GM18517 (cell line): ENCODE measurements around the gene CDH7.

Source experiments
- ATAC-seq: cut with Tn5 transposase; IDR thresholded peaks from one replicate; pipeline ENCODE4 v1.9.1; 2021; ENCODE audit warnings: mild to moderate bottlenecking, moderate library complexity; ENCODE audit not compliant: unreplicated experiment

CDH7 gene

DNA sequence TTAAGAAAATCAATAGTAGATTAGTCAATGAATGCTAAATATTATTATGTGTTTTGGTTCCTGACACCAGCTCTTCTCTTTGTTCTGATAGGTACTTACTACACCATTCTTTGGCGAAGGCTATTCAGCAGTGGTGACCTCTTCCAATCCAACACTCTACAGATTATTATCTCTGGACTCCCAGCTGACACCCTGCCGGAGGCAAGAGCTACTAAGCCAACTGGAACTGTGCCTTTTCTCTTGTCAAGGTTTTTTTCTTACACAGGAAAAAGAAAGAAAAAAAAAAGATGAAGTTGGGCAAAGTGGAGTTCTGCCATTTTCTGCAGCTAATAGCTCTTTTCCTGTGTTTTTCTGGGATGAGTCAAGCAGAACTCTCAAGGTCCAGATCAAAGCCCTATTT is 11.7 kb downstream of the CDH7 start:
- no peak for ATAC-seq

DNA sequence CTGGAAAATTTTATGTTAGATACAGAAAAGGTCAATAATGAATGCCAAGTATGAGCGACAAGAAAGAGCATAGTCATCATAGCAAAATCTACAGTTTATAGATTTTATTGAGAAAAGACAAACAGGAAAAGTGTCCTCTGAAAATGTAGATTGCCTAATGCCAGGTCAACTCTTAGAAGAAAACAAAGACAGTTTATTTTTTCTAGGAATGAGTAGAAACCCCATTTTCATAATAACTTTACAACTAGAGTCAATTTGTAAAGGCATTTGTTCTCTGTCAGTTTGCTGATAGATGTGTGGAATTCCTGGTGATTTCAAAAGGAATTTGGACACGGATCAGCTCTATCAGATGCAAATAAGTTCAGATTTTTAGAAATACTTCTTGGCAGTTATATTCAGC is 16.6 kb downstream of the CDH7 start:
- ATAC-seq: no peak

- ATAC-seq: no peak
These were observed 17.4 kb downstream of the CDH7 start for GRCh38 chr18:65768120-65768778.

- no peak for ATAC-seq
These were observed 18.8 kb downstream of the CDH7 start for GRCh38 chr18:65769652-65770051.

DNA sequence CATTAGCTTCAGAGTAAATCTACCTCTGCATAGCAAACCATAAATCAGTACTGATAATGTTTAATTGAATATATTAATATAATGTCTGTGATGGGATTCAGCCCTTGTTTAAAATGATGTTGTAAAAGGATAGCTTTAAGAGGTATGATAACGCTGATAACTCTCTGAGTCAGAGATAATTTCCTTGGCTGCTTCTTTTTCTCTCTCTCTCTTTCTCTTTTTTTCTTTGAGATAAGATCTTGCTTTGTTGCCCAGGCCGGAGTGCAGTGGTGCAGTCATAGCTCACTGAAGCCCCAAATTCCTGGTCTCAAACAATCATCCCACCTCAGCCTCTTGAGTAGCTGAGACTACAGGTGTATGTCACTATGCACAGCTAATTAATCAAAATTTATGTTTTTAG is 35.7 kb downstream of the CDH7 start:
- ATAC-seq: no peak

DNA sequence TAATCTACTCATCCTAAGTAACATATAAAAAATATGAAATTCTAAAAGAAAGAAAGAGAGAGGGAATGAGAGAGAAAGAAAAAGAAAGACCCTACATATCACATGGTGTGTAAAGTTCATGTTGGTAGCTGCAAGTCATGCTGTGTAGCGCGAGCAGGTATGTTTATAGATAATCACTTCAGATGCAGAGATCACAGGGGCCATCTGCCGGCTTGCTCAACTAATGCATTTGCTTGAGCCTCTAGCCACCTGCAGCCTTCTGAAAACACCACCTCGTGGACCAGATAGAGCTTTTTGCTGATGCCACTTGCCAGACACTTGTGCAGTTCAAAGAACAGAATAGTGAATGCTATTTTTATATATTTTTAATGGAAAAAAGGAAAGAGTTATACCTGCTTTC is 37.6 kb downstream of the CDH7 start:
- ATAC-seq: no peak

DNA sequence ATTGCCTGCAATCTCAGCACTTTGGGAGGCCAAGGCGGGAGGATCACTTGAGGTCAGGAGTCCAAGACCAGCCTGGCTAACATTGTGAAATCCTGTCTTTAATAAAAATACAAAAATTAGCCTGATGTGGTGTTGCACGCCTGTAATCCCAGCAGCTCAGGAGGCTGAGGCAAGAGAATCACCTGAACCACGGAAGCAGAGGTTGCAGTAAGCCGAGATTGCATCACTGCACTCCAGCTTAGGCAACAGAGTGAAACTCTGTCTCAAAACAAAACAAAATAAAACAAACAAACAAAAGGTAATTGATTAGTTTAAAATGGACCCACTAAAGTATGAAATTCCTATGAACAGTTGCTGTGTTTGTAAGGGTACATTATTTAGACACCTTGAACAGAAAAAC is 39.8 kb downstream of the CDH7 start:
- no peak for ATAC-seq

GRCh38 chr18:65791719-65792118 is 40.9 kb downstream of the CDH7 start:
- ATAC-seq: no peak

DNA sequence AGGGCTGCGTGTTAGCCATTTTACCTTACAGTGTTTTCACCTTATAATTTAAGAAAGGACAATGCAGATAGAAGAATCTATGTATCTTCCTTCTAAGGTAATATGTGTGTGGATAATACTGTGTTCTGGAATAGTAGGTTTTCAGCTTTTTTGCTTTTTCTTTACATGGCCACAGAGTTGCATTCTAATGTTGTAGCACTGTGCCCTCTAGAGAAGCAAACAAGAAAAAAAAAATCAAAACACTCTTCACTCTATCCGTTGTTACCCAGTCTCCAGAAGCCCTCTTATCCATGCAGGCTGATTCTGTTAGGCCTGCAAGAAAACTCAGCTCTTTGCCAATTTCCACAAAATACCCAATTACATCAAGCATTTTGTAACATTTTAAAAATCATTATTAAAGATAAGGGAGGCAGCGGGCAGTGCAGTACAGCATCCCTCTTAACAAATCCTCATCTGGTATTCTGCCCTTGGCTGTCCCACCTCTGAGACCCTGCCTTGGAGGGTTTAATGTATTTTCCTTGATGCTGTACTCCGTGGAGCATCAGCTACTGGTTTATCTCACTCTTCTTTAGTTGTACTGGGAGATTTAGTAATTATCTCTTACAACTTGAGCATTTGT is 41.8 kb downstream of the CDH7 start:
- no peak for ATAC-seq

DNA sequence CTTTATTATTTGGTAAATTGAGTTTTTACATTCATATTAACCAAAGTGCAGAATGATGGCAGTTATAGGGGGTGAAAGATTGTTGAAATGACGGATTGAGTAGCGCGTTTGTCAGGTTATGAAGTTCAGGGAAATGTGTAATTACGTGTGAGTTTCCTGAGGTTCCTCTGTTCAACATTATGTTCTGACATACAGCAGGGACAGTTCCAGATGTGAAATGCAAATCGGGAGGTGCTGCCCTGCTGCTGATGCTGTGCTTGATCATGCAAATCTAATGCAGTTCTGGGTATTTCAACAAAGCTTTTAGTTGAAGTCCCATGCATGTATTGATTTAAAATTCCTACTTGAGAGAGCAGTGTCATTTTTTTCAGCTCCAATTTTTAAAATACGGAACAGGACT is 57.9 kb downstream of the CDH7 start:
- no peak for ATAC-seq

DNA sequence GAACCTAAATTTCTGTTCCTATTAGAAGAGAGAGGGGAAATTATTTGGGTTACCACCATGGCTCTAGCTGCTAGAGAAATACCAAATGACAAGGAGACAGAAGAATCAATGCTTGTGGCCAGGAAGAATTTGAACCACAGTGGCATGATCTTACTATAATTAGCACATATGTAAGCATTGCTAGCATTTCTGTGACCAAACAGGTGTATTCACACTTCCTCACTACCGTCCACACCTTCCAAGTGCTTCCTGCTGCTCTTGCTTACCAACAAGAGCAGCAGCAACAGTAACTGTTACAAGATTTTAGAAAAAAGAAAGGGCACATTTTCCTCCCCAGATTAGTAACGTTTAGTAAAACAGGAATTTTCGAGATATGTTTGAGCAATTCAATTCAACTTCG is 60.5 kb downstream of the CDH7 start:
- no peak for ATAC-seq

- no peak for ATAC-seq
These were observed 64.7 kb downstream of the CDH7 start for GRCh38 chr18:65815506-65815905.

DNA sequence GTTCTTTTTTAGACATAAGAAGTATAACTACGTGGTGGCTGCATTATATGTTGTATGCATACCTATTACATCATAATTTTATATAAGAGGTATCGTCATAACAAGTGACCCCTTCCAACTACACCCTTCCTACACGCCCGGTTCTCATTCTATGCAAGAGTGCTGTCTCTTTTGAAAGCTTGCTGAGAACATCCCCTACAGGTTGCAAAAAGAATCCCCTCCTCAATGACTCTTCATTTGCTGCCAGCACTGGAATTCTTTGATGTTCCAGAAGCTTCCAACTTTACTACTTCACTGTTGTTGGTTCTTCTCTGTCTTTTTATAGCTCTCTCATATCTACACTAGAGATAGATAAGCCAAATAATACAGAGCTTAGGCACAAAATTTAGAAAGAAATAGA is 66.4 kb downstream of the CDH7 start:
- no peak for ATAC-seq

DNA sequence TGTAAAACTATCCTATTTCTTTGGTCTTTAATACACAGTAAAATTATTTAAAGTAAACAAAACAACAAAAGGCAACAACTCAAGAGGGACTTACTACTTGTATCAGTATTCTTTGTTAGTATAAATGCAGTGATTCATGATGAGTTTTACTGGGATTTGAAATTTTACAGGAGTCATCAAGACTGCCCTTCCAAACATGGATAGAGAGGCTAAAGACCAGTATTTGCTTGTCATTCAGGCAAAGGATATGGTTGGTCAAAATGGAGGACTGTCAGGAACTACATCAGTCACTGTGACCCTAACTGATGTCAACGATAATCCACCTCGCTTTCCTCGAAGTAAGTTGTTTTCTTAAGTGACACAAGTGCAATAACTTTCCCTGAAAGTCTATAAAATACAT is 71.1 kb downstream of the CDH7 start:
- no peak for ATAC-seq

DNA sequence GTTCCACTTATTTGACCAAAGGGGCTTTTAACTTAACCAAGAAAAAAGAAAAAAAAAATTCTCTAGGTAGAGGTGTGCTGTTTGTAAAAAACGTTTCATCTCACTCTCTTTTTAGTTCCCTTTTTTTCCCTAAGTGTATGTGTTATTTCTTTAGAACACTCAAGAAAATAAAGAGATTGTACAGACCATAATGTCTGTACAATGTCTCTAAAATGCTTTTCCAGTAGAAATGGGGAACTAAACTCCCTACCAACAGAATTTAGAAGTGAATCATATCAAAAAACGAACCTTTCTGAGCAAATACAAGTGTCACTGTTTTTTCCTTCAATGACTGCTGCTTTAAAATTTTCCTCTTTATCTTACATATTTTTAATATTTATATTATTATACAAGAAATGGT is 72.0 kb downstream of the CDH7 start:
- ATAC-seq: no peak

- no peak for ATAC-seq
These were observed 76.6 kb downstream of the CDH7 start for GRCh38 chr18:65827444-65827843.

- ATAC-seq: no peak
These were observed 85.1 kb downstream of the CDH7 start for GRCh38 chr18:65835881-65836280.

- no peak for ATAC-seq
These were observed 95.3 kb downstream of the CDH7 start for GRCh38 chr18:65846107-65846506.

- no peak for ATAC-seq
These were observed 101.5 kb downstream of the CDH7 start for GRCh38 chr18:65852273-65852672.

- ATAC-seq: no peak
These were observed 108.3 kb downstream of the CDH7 start for GRCh38 chr18:65859075-65859474.

- ATAC-seq: no peak
These were observed 118.7 kb downstream of the CDH7 start for GRCh38 chr18:65869527-65869926.

DNA sequence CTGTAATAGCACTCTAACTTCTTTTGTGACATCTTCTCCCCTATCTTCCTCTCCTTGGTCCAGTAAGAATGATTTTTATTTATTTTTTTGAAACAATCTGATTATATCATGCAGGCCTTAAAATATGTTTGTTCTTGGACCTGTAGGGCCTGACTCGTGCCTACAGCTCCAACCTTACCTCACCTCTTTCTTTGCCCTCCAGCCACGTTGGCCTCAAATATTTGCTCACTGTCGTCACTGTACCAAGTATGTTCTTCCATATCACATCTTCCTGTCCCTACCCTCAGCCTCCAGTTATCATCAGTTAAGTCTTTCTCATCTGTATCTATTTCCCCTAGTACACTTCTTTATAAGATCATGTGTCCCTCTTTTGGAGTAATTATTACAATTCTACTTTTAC is 125.5 kb downstream of the CDH7 start:
- no peak for ATAC-seq

DNA sequence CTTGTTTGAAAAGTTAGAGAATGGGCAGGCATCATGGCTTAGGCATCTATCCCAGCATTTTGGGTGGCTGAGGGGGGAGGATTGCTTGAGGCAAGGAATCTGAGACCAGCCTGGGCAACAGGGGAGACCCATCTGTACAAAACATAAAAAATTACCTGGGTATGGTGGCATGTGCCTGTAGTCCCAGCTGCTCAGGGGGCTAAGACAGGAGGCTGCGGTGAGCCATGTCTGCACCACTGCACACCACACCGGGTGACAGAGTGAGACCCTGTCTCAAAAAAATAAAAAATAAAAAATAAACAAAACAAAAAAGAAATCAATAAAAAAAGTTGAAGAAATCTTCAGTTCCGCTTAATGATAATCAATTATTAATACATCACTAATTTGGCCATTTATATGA is 146.5 kb downstream of the CDH7 start:
- ATAC-seq: no peak
